Loucy (cell line): ENCODE results near the gene EXTL1.

Source experiments
- EZH2phosphoT487 ChIP-seq: fragments of 200-600 bp; IDR thresholded peaks from 2 replicates; pipeline ENCODE4 v1.6.1; 2018; ENCODE audit warnings: antibody characterized with exemption, mild to moderate bottlenecking, moderate library complexity, borderline replicate concordance
- TF ChIP-seq, protein P1 (sequence below): fragments of 200-600 bp; sonication (generic); conservative IDR thresholded peaks from 2 replicates; pipeline ENCODE4 v1.5.1; 2014; ENCODE audit warnings: mild to moderate bottlenecking, antibody characterized with exemption, low read length

DNA sequence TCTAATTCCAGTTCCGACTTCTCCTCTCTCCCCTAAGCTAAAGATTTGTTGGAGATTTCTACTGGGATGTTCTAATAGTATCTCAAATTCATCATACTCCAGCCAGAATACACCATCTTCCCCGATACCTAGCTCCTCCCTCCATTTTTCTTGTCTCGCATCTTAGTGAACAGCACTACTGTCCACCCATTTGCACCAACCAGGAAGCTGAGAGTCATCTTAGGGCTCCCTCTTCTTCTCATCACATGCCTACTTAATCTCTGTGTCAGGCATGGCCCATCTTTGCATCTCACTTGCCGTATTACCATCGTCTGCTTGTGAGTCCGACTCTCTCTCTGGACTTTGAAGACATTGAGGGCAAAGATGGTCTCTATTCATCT, 49.4 kb downstream of the EXTL1 start:
- TF ChIP-seq, protein P1, sequence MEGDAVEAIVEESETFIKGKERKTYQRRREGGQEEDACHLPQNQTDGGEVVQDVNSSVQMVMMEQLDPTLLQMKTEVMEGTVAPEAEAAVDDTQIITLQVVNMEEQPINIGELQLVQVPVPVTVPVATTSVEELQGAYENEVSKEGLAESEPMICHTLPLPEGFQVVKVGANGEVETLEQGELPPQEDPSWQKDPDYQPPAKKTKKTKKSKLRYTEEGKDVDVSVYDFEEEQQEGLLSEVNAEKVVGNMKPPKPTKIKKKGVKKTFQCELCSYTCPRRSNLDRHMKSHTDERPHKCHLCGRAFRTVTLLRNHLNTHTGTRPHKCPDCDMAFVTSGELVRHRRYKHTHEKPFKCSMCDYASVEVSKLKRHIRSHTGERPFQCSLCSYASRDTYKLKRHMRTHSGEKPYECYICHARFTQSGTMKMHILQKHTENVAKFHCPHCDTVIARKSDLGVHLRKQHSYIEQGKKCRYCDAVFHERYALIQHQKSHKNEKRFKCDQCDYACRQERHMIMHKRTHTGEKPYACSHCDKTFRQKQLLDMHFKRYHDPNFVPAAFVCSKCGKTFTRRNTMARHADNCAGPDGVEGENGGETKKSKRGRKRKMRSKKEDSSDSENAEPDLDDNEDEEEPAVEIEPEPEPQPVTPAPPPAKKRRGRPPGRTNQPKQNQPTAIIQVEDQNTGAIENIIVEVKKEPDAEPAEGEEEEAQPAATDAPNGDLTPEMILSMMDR: no peak
- TF ChIP-seq EZH2phosphoT487: no peak
